MG63 (cell line): ENCODE results near the gene AGAP1. TPM values are rescaled to one million over a fixed set of nuclear protein-coding genes. Genes with fewer than 3 reads are reported as not detected.

Experiments
- DNase-seq: peaks from one replicate; pipeline ENCODE4 v3.0.0-alpha.2; 2020
- H3K27me3 ChIP-seq: fragments of 250-450 bp; sonication (Bioruptor Pico); 2 replicates; pipeline ENCODE4 v1.5.1; 2020; ENCODE audit warnings: mild to moderate bottlenecking, moderate library complexity
- H3K36me3 ChIP-seq: fragments of 250-450 bp; sonication (Bioruptor Pico); 2 replicates; pipeline ENCODE4 v1.5.1; 2020; ENCODE audit warnings: mild to moderate bottlenecking, moderate library complexity
- H3K4me3 ChIP-seq: fragments of 250-450 bp; sonication (Bioruptor Pico); 2 replicates; pipeline ENCODE4 v1.5.1; 2020; ENCODE audit warnings: mild to moderate bottlenecking, moderate library complexity
- H3K9me3 ChIP-seq: fragments of 250-450 bp; sonication (Bioruptor Pico); 2 replicates; pipeline ENCODE4 v1.5.1; 2020; ENCODE audit warnings: mild to moderate bottlenecking, moderate library complexity
- total RNA-seq: library from RNA; depleted of rRNA; stranded (reverse); fragments of >200 nt; shearing (Covaris generic); gene quantifications from 2 replicates; pipeline ENCODE4 v1.2.3, GENCODE V29; 2014; ENCODE audit warnings: low replicate concordance

AGAP1 gene
- total RNA-seq, 1 experiment from 2014 or later: 8.8 TPM

DNA sequence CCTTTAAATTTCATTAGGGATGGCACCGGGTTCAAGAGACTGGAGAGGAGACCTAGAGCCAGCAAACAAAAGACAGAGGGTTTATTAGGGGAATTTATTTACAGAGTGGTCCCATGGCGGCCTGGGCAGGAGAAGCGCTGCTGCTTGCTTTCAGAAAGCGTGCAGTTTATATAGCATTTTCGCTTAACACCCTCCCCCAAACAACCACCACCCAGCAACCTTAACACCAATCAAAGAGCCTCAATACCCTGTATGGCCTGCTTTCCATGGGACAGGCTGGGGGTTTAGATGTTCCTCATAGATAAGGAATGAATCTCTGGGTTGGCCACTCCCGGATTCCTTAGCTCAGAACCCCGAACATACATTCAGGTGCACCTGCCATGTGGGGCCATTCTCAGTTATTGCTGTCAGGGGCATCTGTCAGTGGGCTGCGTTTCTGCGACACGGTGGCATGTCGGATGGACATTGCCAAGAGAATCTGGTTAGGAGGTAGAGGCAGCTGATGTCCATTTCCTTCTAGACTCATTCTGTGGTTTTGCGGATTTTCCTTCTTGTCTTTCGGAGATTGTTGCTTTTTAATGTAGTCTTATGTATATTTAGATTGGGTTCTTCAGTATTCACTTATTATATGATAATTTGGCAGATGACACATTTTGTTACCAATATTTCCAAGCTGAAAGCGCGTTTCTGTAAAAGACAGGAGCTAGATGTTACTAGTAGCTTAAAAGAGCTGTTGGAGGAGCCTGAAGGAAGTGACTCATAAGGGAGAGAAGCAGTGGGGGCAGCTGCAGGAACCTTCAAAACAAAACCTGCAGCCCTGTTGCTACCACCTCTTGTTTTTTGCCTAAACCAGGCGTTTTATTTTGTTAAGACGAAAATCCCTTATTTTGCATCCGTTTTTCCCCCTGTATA lies 7.2 kb downstream of the AGAP1 start:
- peak; percentile 34 for DNase-seq
- no peaks in the 10 kb centered on the region for H3K27me3 ChIP-seq
- H3K4me3 ChIP-seq: no peak overlapping the region
- H3K36me3 ChIP-seq: no peaks in the 10 kb centered on the region
- no peaks in the 10 kb centered on the region for H3K9me3 ChIP-seq

GRCh38 chr2:235501673-235502031 lies 7.8 kb downstream of the AGAP1 start:
- H3K27me3 ChIP-seq: no peaks in the 10 kb centered on the region
- no peak overlapping the region for H3K4me3 ChIP-seq
- H3K36me3 ChIP-seq: no peaks in the 10 kb centered on the region
- DNase-seq: no peak
- no peaks in the 10 kb centered on the region for H3K9me3 ChIP-seq

DNA sequence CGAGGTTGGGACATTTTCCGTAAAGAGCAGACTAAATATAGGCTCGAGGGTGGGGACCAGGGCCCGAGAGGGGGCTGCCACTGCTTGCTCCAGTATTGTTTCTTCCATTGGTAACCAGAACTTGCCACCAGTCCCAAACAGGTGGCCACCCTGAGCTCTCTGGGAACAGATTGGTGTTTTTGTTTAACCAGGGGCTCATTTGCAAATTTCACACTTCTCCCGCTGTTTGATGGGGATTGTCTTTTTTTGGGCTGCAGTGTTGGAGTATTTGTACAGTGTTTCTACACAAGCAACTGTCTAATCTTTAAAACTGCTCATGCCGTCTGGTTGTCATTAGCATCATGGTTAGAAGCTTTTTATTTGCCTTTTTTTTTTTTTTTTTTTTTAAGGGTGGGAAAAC lies 8.5 kb downstream of the AGAP1 start:
- no peak overlapping the region for H3K4me3 ChIP-seq
- DNase-seq: no peak
- H3K36me3 ChIP-seq: no peaks in the 10 kb centered on the region
- no peaks in the 10 kb centered on the region for H3K9me3 ChIP-seq
- no peaks in the 10 kb centered on the region for H3K27me3 ChIP-seq

- Histone ChIP-seq H3K9me3 (no peaks in the 10 kb centered on the region), H3K4me3 (no peak overlapping the region), H3K27me3 (no peaks in the 10 kb centered on the region), H3K36me3 (no peaks in the 10 kb centered on the region)
- DNase-seq: no peak
Measured at GRCh38 chr2:235504441-235505180, 10.8 kb downstream of the AGAP1 start.

- no peak overlapping the region for H3K4me3 ChIP-seq
- no peaks in the 10 kb centered on the region for H3K9me3 ChIP-seq
- H3K27me3 ChIP-seq: no peaks in the 10 kb centered on the region
- no peaks in the 10 kb centered on the region for H3K36me3 ChIP-seq
- no peak for DNase-seq
Measured at GRCh38 chr2:235505181-235505741, 11.4 kb downstream of the AGAP1 start.

DNA sequence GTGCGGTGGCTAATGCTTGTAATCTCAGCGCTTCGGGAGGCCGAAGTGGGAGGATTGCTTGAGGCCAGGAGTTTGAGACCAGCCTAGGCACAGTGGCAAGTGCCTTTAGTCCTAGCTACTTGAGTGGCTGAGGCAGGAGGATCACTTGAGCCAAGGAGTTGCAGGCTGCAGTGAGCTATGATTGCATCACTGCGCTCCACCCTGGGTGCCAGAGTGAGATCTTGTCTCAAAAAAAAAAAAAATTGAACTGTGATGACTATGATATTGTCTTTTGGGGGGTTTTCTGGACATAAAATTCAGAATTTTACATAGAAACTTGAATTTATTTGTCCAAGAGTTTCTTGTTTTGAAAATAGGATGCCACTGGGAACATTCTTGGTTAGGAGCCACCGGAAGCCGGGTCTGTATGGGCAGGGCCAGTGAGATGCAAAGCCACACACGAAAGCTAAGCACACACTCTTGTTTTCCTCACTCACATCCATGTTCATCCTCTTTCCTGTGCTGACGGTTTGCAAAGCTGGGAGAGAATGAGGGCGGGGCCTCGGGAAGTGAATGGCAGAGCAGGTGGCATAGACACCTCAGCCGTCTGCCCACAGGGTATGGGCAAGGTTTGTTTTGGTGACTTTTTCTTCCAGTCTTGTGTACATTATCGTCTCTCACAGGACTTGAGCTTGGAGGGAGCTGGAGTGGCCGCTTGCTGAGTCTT lies 12.6 kb downstream of the AGAP1 start:
- no peak overlapping the region for H3K4me3 ChIP-seq
- H3K36me3 ChIP-seq: no peaks in the 10 kb centered on the region
- DNase-seq: no peak
- no peaks in the 10 kb centered on the region for H3K9me3 ChIP-seq
- no peaks in the 10 kb centered on the region for H3K27me3 ChIP-seq

GRCh38 chr2:235506997-235507615 lies 13.3 kb downstream of the AGAP1 start:
- Histone ChIP-seq H3K4me3 (no peak overlapping the region), H3K36me3 (no peaks in the 10 kb centered on the region), H3K27me3 (no peaks in the 10 kb centered on the region), H3K9me3 (no peaks in the 10 kb centered on the region)
- no peak for DNase-seq

DNA sequence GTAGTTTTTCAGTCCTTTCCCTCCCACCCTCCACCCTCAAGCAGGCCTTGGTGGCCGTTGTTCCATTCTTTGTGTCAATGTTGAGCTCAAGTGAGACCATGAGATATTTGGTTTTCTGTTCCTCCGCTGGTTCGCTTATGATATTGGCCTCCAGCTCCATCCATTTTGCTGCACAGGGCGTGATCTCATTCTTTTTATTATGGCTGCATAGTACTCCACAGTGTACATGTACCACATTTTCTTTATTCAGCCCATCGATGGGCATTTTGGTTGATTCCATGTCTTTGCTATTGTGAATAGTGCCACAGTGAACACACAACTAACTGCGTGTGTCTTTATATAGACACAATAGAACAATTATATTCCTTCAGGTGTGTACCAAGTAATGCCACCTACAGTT lies 14.1 kb downstream of the AGAP1 start:
- Histone ChIP-seq H3K4me3 (no peak overlapping the region), H3K9me3 (no peaks in the 10 kb centered on the region), H3K27me3 (no peaks in the 10 kb centered on the region), H3K36me3 (no peaks in the 10 kb centered on the region)
- no peak for DNase-seq

GRCh38 chr2:235508371-235509160 lies 14.7 kb downstream of the AGAP1 start:
- Histone ChIP-seq H3K9me3 (no peaks in the 10 kb centered on the region), H3K27me3 (no peaks in the 10 kb centered on the region), H3K4me3 (no peak overlapping the region), H3K36me3 (no peaks in the 10 kb centered on the region)
- DNase-seq: no peak

DNA sequence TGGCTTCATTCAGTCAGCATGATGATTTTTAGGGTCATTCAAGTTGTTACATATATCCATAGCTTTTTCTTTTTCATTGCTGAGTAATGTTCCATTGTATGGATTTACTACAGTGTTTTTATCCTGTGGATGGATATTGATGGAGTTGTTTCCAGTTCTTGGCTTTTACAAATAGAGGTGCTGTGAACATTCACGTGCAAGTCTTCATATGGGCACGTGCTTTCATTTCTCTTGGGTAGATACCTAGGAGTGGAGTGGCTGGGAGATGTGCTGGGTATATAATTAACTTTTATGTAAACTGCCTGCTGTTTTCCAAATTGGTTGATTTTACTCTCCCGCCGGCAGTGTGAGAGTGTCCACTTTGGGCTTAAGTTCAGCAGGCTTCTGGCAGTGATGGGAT lies 16.5 kb downstream of the AGAP1 start:
- Histone ChIP-seq H3K27me3 (no peaks in the 10 kb centered on the region), H3K36me3 (no peaks in the 10 kb centered on the region)
- no peak for DNase-seq

GRCh38 chr2:235511187-235511661 lies 17.4 kb downstream of the AGAP1 start:
- peak; percentile 87 for DNase-seq
- Histone ChIP-seq H3K27me3 (no peaks in the 10 kb centered on the region), H3K9me3 (no peaks in the 10 kb centered on the region), H3K36me3 (no peaks in the 10 kb centered on the region), H3K4me3 (no peak overlapping the region)

More for the DNA sequence above, 16.5 kb downstream of the AGAP1 start:
- Histone ChIP-seq H3K4me3 (no peak overlapping the region), H3K9me3 (no peaks in the 10 kb centered on the region)

DNA sequence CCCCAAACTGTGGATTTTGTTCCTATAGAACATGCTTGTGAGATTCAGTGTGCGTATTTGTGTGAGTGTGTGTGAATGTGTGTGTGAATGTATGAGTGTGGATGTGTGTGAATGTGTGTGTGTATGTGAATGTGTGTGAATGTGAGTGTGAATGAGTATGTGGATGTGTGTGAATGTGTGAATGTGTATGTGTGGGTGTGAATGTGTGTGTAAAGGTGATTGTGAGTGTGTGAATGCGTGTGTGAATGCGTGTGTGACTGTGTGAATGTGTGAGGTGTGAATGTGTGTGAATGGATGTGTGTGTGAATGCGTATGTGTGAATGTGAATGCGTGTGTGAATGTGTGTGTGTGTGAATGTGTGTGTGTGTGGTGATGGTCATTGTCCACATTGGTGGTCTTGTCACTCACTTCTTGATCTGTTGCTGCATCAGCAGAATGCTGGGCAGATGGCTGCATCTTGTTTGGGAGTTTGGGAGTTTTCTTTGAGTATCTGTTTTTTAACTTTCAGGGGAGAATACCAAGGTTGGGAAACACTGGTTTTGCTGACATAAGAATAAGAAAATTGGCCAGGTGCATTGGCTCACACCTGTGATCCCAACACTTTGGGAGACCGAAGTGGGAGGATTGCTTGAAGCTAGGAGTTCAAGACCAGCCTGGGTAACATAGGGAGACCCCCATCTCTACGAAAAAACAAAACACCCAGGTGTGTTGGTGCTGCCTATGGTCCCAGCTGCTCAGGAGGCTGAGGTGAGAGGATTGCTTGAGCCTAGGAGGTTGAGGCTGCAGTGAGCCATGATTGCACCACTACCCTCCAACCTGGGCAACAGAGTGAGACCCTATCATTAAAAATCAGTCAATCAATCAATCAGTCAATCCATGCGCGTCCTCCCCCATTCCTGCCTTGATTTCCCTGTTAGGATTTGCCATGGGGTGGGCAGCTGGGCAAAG lies 18.2 kb downstream of the AGAP1 start:
- H3K4me3 ChIP-seq: no peak overlapping the region
- no peaks in the 10 kb centered on the region for H3K27me3 ChIP-seq
- no peaks in the 10 kb centered on the region for H3K36me3 ChIP-seq
- DNase-seq: no peak
- H3K9me3 ChIP-seq: no peaks in the 10 kb centered on the region

DNA sequence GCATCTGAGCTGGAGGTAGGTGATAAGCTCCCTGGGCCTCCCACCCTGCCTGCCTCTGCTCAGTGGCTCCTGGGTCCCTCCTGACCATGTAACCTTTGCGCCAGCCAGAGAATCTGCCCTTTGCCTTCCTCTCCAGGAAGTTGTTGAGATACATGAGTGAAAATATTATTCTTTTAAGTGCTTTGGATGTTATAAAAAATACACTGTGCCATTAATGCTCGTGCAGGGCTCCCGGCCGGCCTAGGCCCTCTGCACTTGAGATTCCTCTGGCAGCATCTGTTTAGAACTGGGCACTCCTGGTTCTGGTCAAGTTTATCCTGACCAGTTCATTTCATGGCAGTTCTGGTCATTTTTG lies 18.8 kb downstream of the AGAP1 start:
- Histone ChIP-seq H3K36me3 (no peaks in the 10 kb centered on the region), H3K27me3 (no peaks in the 10 kb centered on the region), H3K4me3 (no peak overlapping the region), H3K9me3 (no peaks in the 10 kb centered on the region)
- no peak for DNase-seq

GRCh38 chr2:235513984-235514626 lies 20.3 kb downstream of the AGAP1 start:
- DNase-seq: no peak
- Histone ChIP-seq H3K4me3 (no peak overlapping the region), H3K36me3 (no peaks in the 10 kb centered on the region), H3K9me3 (no peaks in the 10 kb centered on the region), H3K27me3 (no peaks in the 10 kb centered on the region)
